Panc1 (cell line): Measurements from ENCODE around the gene GCFC2. TPM values are rescaled to one million over a fixed set of nuclear protein-coding genes. Genes with fewer than 3 reads are reported as not detected.

Experiments
- ATAC-seq: fragments of 200-7000 bp; cut with Tn5 transposase; 2 replicates; pipeline ENCODE4 v1.9.1; 2020; ENCODE audit warnings: mild to moderate bottlenecking, moderate library complexity
- BruUV-seq: library from RNA; stranded (reverse); fragments of 400-500 nt; replicated peaks from 2 replicates; lab custom pipeline; 2021; lab: Mats Ljungman, UMichigan
- CTCF ChIA-PET: fragments of 300-600 bp; sonication (Branson Sonifier 250); formaldehyde crosslinking; loops from one replicate; lab custom pipeline; 2022; ENCODE audit warnings: antibody characterized with exemption; lab: Charles Lee
- POLR2A ChIA-PET: fragments of 300-600 bp; sonication (Branson Sonifier 250); formaldehyde crosslinking; loops from one replicate; lab custom pipeline; 2022; ENCODE audit warnings: antibody characterized with exemption; lab: Charles Lee
- DNase-seq: peaks from one replicate; pipeline ENCODE4 v3.0.0-alpha.2; 2010; ENCODE audit warnings: low read depth, low spot score
- H3K27ac ChIP-seq: 2 replicates; pipeline ENCODE4 v1.5.1; 2011; ENCODE audit warnings: mild to moderate bottlenecking, low read length, inconsistent platforms
- H3K27me3 ChIP-seq: fragments of 200-500 bp; sonication (Bioruptor generic); 2 replicates; pipeline ENCODE4 v1.6.0; 2014; ENCODE audit warnings: low read length, inconsistent platforms; ENCODE audit not compliant: control insufficient read depth, insufficient read depth
- H3K36me3 ChIP-seq: fragments of 200-500 bp; sonication (Bioruptor generic); 2 replicates; pipeline ENCODE4 v1.5.1; 2014; ENCODE audit warnings: inconsistent platforms, mild to moderate bottlenecking, low read length, moderate library complexity; ENCODE audit not compliant: control insufficient read depth, insufficient read depth
- H3K4me1 ChIP-seq: 2 replicates; pipeline ENCODE4 v1.5.1; 2011; ENCODE audit warnings: inconsistent platforms, mild to moderate bottlenecking, low read length, moderate library complexity; ENCODE audit not compliant: control insufficient read depth, insufficient read depth
- H3K4me3 ChIP-seq, 2 experiments: 2 replicates each; pipeline ENCODE4 v1.5.1; 2011 to 2012; ENCODE audit warnings: low read depth in 2 of 2, low read length in 2 of 2, mild to moderate bottlenecking in 2 of 2, inconsistent platforms in 1 of 2, moderate library complexity in 1 of 2
- H3K9me3 ChIP-seq: fragments of 200-500 bp; sonication (Bioruptor generic); 2 replicates; pipeline ENCODE4 v1.5.1; 2014; ENCODE audit warnings: low read depth, mild to moderate bottlenecking, inconsistent platforms, low read length, moderate library complexity; ENCODE audit not compliant: control insufficient read depth, insufficient read depth
- POLR2AphosphoS5 ChIP-seq: IDR thresholded peaks from 2 replicates; pipeline ENCODE4 v1.6.1; 2012; ENCODE audit warnings: mild to moderate bottlenecking, low read depth, low read length, moderate library complexity
- SIN3A ChIP-seq: IDR thresholded peaks from 2 replicates; pipeline ENCODE4 v1.6.1; 2012; ENCODE audit warnings: low read depth, mild to moderate bottlenecking, low read length, moderate library complexity, borderline replicate concordance; ENCODE audit not compliant: insufficient read depth
- TCF7L2 ChIP-seq: IDR thresholded peaks from 2 replicates; pipeline ENCODE4 v1.6.1; 2011; ENCODE audit warnings: mild to moderate bottlenecking, low read depth, low read length, inconsistent platforms
- in situ Hi-C: cut with HindIII; loops from 2 replicates; pipeline ENCODE4 v1.10.0; 2016; ENCODE audit warnings: low sequenced_read_pairs, low pct_unique_long_range_greater_than_20kb
- intact Hi-C: fragments of 100-400 bp; cut with micrococcal nuclease; formaldehyde crosslinking; loops from one replicate; pipeline ENCODE4 v1.10.0; 2022; ENCODE audit not compliant: unreplicated experiment
- total RNA-seq: library from RNA; stranded (reverse); gene quantifications from one replicate; pipeline ENCODE4 v1.2.1, GENCODE V29; 2021; ENCODE audit not compliant: unreplicated experiment
- TF ChIP-seq, protein P1 (sequence below), 2 experiments: IDR thresholded peaks; 2 replicates each; pipeline ENCODE4 v1.6.1; 2011 to 2012; ENCODE audit warnings: low read depth in 2 of 2, control low read depth in 1 of 2, low read length in 1 of 2, mild to moderate bottlenecking in 1 of 2, moderate library complexity in 1 of 2; ENCODE audit not compliant: insufficient read depth in 1 of 2
- TF ChIP-seq, protein P2 (sequence below): fragments of 450-650 bp; IDR thresholded peaks from 2 replicates; pipeline ENCODE4 v1.5.1; 2017; ENCODE audit warnings: mild to moderate bottlenecking

Gene GCFC2
- total RNA-seq, 1 experiment from 2014 or later = 26.3 TPM

DNA sequence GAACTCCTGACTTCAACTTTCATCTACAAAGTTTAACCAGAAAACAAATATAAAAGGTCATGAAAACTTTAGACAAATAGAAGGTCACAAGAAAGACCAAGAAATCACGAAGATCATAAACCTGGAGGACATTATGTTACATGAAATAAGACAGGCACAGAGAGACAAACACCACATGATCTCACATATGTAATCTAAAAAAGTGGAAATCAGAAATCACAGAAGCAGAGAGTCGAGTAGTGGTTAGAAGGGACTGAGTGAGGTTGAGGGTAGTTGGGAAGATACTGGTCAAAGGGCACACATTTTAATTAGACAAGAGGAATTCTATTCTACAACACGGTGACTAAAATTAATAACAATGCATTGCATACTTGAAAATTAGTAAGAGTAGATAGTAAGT is 1.4 kb downstream of the GCFC2 start:
- H3K4me1 ChIP-seq = peaks cover 8% of the 10 kb centered on the region
- intact Hi-C loops = no loop called here
- no TSS peak for BruUV-seq
- POLR2A ChIA-PET = no interaction called here
- no peak for DNase-seq
- TF ChIP-seq SIN3A (no peak), POLR2AphosphoS5 (no peak), TCF7L2 (no peak)
- TF ChIP-seq, protein P1, sequence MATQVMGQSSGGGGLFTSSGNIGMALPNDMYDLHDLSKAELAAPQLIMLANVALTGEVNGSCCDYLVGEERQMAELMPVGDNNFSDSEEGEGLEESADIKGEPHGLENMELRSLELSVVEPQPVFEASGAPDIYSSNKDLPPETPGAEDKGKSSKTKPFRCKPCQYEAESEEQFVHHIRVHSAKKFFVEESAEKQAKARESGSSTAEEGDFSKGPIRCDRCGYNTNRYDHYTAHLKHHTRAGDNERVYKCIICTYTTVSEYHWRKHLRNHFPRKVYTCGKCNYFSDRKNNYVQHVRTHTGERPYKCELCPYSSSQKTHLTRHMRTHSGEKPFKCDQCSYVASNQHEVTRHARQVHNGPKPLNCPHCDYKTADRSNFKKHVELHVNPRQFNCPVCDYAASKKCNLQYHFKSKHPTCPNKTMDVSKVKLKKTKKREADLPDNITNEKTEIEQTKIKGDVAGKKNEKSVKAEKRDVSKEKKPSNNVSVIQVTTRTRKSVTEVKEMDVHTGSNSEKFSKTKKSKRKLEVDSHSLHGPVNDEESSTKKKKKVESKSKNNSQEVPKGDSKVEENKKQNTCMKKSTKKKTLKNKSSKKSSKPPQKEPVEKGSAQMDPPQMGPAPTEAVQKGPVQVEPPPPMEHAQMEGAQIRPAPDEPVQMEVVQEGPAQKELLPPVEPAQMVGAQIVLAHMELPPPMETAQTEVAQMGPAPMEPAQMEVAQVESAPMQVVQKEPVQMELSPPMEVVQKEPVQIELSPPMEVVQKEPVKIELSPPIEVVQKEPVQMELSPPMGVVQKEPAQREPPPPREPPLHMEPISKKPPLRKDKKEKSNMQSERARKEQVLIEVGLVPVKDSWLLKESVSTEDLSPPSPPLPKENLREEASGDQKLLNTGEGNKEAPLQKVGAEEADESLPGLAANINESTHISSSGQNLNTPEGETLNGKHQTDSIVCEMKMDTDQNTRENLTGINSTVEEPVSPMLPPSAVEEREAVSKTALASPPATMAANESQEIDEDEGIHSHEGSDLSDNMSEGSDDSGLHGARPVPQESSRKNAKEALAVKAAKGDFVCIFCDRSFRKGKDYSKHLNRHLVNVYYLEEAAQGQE (IDR thresholded peaks at IDR 0.05; ENCODE audit: insufficient read depth in 1 of 2, low read depth in 2 of 2, low read length in 1 of 2) = no peak
- TF ChIP-seq, protein P2, sequence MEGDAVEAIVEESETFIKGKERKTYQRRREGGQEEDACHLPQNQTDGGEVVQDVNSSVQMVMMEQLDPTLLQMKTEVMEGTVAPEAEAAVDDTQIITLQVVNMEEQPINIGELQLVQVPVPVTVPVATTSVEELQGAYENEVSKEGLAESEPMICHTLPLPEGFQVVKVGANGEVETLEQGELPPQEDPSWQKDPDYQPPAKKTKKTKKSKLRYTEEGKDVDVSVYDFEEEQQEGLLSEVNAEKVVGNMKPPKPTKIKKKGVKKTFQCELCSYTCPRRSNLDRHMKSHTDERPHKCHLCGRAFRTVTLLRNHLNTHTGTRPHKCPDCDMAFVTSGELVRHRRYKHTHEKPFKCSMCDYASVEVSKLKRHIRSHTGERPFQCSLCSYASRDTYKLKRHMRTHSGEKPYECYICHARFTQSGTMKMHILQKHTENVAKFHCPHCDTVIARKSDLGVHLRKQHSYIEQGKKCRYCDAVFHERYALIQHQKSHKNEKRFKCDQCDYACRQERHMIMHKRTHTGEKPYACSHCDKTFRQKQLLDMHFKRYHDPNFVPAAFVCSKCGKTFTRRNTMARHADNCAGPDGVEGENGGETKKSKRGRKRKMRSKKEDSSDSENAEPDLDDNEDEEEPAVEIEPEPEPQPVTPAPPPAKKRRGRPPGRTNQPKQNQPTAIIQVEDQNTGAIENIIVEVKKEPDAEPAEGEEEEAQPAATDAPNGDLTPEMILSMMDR = no peak
- no peaks in the 10 kb centered on the region for H3K9me3 ChIP-seq
- no peak for ATAC-seq
- in situ Hi-C loops = no loop called here
- H3K4me3 ChIP-seq = peak overlapping the region; percentile 76 to 79; a peak in 3 of 4 replicates
- peak overlapping the region; percentile 93 for H3K27ac ChIP-seq
- no peaks in the 10 kb centered on the region for H3K27me3 ChIP-seq
- H3K36me3 ChIP-seq = peaks cover 6% of the 10 kb centered on the region
- CTCF ChIA-PET = no interaction called here

DNA sequence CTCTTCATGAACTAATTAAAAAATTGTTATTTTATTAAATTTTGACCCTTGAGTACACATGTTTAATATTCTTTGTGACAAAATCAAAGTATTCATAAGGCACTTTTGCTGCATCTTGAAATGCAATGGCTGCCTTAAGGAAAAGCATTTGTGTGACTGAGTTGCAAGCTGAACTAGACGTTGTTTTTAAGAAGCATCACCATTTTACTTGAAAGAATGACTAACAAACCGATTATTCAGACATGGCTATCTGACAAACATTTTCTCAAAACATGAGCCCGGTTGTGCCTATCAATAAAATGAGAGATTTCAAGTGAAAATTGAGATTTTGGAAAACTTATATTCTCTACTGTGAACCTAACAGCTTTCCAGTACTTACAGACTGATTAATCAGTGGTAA is 2.8 kb downstream of the GCFC2 start:
- Histone ChIP-seq H3K27ac (peak overlapping the region; percentile 29; the same call in 1 of the 2 replicates), H3K36me3 (peaks cover 10% of the 10 kb centered on the region), H3K4me3 (no peak overlapping the region), H3K4me1 (peaks cover 8% of the 10 kb centered on the region), H3K27me3 (no peaks in the 10 kb centered on the region), H3K9me3 (no peaks in the 10 kb centered on the region)
- no peak for TF ChIP-seq SIN3A
- TF ChIP-seq POLR2AphosphoS5 = no peak
- TF ChIP-seq, protein P2 = no peak
- TF ChIP-seq, protein P1 (IDR thresholded peaks at IDR 0.05; ENCODE audit: insufficient read depth in 1 of 2, low read depth in 2 of 2, low read length in 1 of 2) = no peak
- no peak for TF ChIP-seq TCF7L2
- DNase-seq (no peak), ATAC-seq (no peak)
- ChIA-PET CTCF (no interaction called here), POLR2A (no interaction called here)
- BruUV-seq = no TSS peak
- in situ Hi-C loops = no loop called here
- intact Hi-C loops = no loop called here
